Neural cell (in vitro differentiated cells): ENCODE data around the gene KNSTRN. TPM values are rescaled to one million over a fixed set of nuclear protein-coding genes. Genes with fewer than 3 reads are reported as not detected.

ENCODE experiments used
- H2AFZ ChIP-seq: fragments of 200-600, 300-800 bp; sonication (generic), shearing (Covaris generic); 2 replicates; pipeline ENCODE4 v1.6.0; 2014; ENCODE audit warnings: low read depth, mild to moderate bottlenecking, antibody characterized with exemption, low read length, moderate library complexity
- H3F3A ChIP-seq: fragments of 200-600 bp; shearing (Covaris generic); 2 replicates; pipeline ENCODE4 v1.6.1; 2016; ENCODE audit warnings: mild to moderate bottlenecking, moderate library complexity, mixed read lengths, antibody characterized with exemption, low read length; ENCODE audit not compliant: insufficient read depth, poor library complexity, severe bottlenecking
- H3K27ac ChIP-seq: fragments of 200-600, 300-800 bp; sonication (generic), shearing (Covaris generic); 2 replicates; pipeline ENCODE4 v1.5.1; 2014; ENCODE audit warnings: mild to moderate bottlenecking, low read length, moderate library complexity
- H3K27me3 ChIP-seq: fragments of 300-800, 200-600 bp; sonication (generic), shearing (Covaris generic); 2 replicates; pipeline ENCODE4 v1.6.0; 2014; ENCODE audit warnings: mild to moderate bottlenecking, low read depth, low read length, moderate library complexity; ENCODE audit not compliant: insufficient read depth
- H3K36me3 ChIP-seq: fragments of 300-800, 200-600 bp; sonication (generic), shearing (Covaris generic); 2 replicates; pipeline ENCODE4 v1.5.1; 2014; ENCODE audit warnings: mild to moderate bottlenecking, antibody characterized with exemption, low read length, moderate library complexity; ENCODE audit not compliant: insufficient read depth
- H3K4me2 ChIP-seq: fragments of 300-800, 200-600 bp; sonication (generic), shearing (Covaris generic); 2 replicates; pipeline ENCODE4 v1.6.0; 2014; ENCODE audit warnings: mild to moderate bottlenecking, low read length
- H3K4me3 ChIP-seq: fragments of 300-800, 200-600 bp; sonication (generic), shearing (Covaris generic); 2 replicates; pipeline ENCODE4 v1.5.1; 2014; ENCODE audit warnings: mild to moderate bottlenecking, low read length, moderate library complexity
- H3K79me2 ChIP-seq: fragments of 200-600 bp; shearing (Covaris generic); replicated peaks from 2 replicates; pipeline ENCODE4 v1.6.0; 2014; ENCODE audit warnings: mild to moderate bottlenecking, low read length, moderate library complexity; ENCODE audit not compliant: insufficient read depth
- H3K9ac ChIP-seq: fragments of 300-800, 200-600 bp; sonication (generic), shearing (Covaris generic); 2 replicates; pipeline ENCODE4 v1.6.1; 2016; ENCODE audit warnings: mild to moderate bottlenecking, low read length, mixed read lengths
- H3K9me2 ChIP-seq: fragments of 200-600 bp; shearing (Covaris generic); 2 replicates; pipeline ENCODE4 v1.6.1; 2016; ENCODE audit warnings: mild to moderate bottlenecking, low read length, mixed read lengths; ENCODE audit not compliant: insufficient read depth
- H3K9me3 ChIP-seq: fragments of 200-600, 300-800 bp; sonication (generic), shearing (Covaris generic); 2 replicates; pipeline ENCODE4 v1.6.1; 2016; ENCODE audit warnings: mild to moderate bottlenecking, mixed run types, low read length, moderate library complexity, mixed read lengths
- H4K20me1 ChIP-seq: fragments of 200-600 bp; shearing (Covaris generic); 2 replicates; pipeline ENCODE4 v1.6.1; 2016; ENCODE audit warnings: mild to moderate bottlenecking, mixed run types; ENCODE audit not compliant: insufficient read depth
- EP300 ChIP-seq: fragments of 450-650 bp; conservative IDR thresholded peaks from 2 replicates; pipeline ENCODE4 v1.6.1; 2014; ENCODE audit warnings: antibody characterized with exemption, mild to moderate bottlenecking, moderate library complexity; ENCODE audit not compliant: poor library complexity, severe bottlenecking
- EZH2 ChIP-seq: fragments of 200-600, 300-800 bp; shearing (Covaris generic), sonication (generic); IDR thresholded peaks from 2 replicates; pipeline ENCODE4 v1.6.1; 2014; ENCODE audit warnings: antibody characterized with exemption, low read length, borderline replicate concordance, mild to moderate bottlenecking; ENCODE audit not compliant: insufficient read depth, poor library complexity, severe bottlenecking
- MXI1 ChIP-seq: fragments of 450-650 bp; conservative IDR thresholded peaks from 2 replicates; pipeline ENCODE4 v1.6.1; 2014; ENCODE audit warnings: antibody characterized with exemption, mild to moderate bottlenecking; ENCODE audit not compliant: poor library complexity, severe bottlenecking
- POLR2AphosphoS5 ChIP-seq: IDR thresholded peaks from 2 replicates; pipeline ENCODE4 v1.6.1; 2012
- RAD21 ChIP-seq: fragments of 450-650 bp; conservative IDR thresholded peaks from 2 replicates; pipeline ENCODE4 v1.6.1; 2014; ENCODE audit warnings: antibody characterized with exemption, mild to moderate bottlenecking, moderate library complexity
- SMC3 ChIP-seq: fragments of 450-650 bp; conservative IDR thresholded peaks from 2 replicates; pipeline ENCODE4 v1.6.1; 2014; ENCODE audit warnings: antibody characterized with exemption, mild to moderate bottlenecking, moderate library complexity; ENCODE audit not compliant: poor library complexity
- TAF1 ChIP-seq: IDR thresholded peaks from 2 replicates; pipeline ENCODE4 v1.6.1; 2012; ENCODE audit warnings: low read depth
- polyA plus RNA-seq: library from polyadenylated mRNA; depleted of rRNA; stranded (reverse); fragments of >200 nt; gene quantifications from 2 replicates; pipeline ENCODE4 v1.2.3, GENCODE V29; 2014
- TF ChIP-seq, protein P1 (sequence below): IDR thresholded peaks from 2 replicates; pipeline ENCODE4 v1.6.1; 2012; ENCODE audit warnings: borderline replicate concordance
- TF ChIP-seq, protein P2 (sequence below): fragments of 450-650 bp; IDR thresholded peaks from 2 replicates; pipeline ENCODE4 v1.5.1; 2014; ENCODE audit warnings: antibody characterized with exemption, mild to moderate bottlenecking, moderate library complexity; ENCODE audit not compliant: poor library complexity, severe bottlenecking

The KNSTRN gene
- polyA plus RNA-seq, 1 donor from 2014 or later: 38.3 TPM

DNA sequence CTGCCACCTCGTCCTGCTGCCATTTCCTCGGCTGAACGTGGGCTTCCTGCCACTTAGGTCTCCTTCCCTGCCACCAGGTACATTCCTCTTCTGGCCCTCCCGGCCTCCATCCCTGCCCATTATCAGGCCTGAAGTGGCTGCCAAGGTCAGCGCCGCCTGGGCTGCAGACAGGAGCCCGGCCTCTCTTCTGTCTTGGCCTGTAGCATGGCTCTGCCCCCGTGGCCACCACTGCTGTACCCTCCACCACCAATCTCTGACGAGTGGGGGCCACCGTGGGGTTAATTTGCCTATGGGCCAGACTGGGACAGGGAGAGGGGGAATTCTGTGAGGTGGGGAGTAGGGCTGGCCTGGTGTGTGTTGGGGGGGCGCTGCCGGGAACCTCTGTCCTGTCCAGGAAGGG lies 56.2 kb downstream of the KNSTRN start:
- Histone ChIP-seq H2AFZ (no peak overlapping the region), H3K9me2 (no peaks in the 10 kb centered on the region), H3K79me2 (peaks cover 15% of the 10 kb centered on the region), H3K4me2 (no peak overlapping the region), H3K9ac (no peak overlapping the region), H3K27ac (no peak overlapping the region), H3K4me3 (no peak overlapping the region), H3K27me3 (peaks cover 60% of the 10 kb centered on the region), H4K20me1 (peaks cover 12% of the 10 kb centered on the region), H3K9me3 (no peaks in the 10 kb centered on the region), H3F3A (no peaks in the 10 kb centered on the region), H3K36me3 (no peaks in the 10 kb centered on the region)
- TF ChIP-seq, protein P1, sequence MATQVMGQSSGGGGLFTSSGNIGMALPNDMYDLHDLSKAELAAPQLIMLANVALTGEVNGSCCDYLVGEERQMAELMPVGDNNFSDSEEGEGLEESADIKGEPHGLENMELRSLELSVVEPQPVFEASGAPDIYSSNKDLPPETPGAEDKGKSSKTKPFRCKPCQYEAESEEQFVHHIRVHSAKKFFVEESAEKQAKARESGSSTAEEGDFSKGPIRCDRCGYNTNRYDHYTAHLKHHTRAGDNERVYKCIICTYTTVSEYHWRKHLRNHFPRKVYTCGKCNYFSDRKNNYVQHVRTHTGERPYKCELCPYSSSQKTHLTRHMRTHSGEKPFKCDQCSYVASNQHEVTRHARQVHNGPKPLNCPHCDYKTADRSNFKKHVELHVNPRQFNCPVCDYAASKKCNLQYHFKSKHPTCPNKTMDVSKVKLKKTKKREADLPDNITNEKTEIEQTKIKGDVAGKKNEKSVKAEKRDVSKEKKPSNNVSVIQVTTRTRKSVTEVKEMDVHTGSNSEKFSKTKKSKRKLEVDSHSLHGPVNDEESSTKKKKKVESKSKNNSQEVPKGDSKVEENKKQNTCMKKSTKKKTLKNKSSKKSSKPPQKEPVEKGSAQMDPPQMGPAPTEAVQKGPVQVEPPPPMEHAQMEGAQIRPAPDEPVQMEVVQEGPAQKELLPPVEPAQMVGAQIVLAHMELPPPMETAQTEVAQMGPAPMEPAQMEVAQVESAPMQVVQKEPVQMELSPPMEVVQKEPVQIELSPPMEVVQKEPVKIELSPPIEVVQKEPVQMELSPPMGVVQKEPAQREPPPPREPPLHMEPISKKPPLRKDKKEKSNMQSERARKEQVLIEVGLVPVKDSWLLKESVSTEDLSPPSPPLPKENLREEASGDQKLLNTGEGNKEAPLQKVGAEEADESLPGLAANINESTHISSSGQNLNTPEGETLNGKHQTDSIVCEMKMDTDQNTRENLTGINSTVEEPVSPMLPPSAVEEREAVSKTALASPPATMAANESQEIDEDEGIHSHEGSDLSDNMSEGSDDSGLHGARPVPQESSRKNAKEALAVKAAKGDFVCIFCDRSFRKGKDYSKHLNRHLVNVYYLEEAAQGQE: no peak
- no peak for TF ChIP-seq TAF1
- no peak for TF ChIP-seq MXI1
- no peak for TF ChIP-seq SMC3

DNA sequence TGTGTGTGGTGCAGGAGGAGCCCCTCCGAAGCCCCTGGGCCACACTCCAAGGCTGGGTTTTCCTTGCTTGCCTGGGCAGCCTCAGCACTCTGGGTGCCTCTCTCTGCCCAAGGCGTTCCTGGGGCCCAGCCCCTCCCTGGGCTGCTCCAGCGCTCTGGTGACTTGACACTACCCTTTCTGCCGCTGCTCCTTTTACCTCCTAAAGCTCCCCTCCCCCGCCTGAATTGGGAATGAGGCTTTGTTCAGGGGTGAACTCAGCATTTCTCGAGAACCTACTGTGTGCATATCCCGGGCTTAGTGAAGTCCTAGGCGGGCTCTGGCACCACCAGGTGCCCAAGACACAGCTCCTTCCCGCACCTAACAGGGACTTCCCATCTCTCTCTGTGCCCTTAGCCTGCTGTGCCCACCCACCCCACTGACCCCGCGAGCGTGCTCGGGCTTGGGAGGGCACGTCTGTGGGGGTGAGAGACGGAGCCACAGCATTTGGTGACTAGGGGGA lies 57.0 kb downstream of the KNSTRN start:
- Histone ChIP-seq H3K27ac (no peak overlapping the region), H3K27me3 (peaks cover 59% of the 10 kb centered on the region), H3K36me3 (no peaks in the 10 kb centered on the region), H3K4me3 (peak overlapping the region; percentile 73), H3K4me2 (peak overlapping the region; percentile 80), H3K9me2 (no peaks in the 10 kb centered on the region), H4K20me1 (peaks cover 14% of the 10 kb centered on the region), H2AFZ (no peak overlapping the region), H3F3A (no peaks in the 10 kb centered on the region), H3K9me3 (no peaks in the 10 kb centered on the region), H3K9ac (peak overlapping the region; percentile 75), H3K79me2 (peaks cover 22% of the 10 kb centered on the region)
- TF ChIP-seq SMC3: no peak
- no peak for TF ChIP-seq EP300
- TF ChIP-seq POLR2AphosphoS5: no peak
- no peak for TF ChIP-seq RAD21
- no peak for TF ChIP-seq TAF1
- no peak for TF ChIP-seq EZH2
- TF ChIP-seq, protein P1: no peak
- TF ChIP-seq, protein P2, sequence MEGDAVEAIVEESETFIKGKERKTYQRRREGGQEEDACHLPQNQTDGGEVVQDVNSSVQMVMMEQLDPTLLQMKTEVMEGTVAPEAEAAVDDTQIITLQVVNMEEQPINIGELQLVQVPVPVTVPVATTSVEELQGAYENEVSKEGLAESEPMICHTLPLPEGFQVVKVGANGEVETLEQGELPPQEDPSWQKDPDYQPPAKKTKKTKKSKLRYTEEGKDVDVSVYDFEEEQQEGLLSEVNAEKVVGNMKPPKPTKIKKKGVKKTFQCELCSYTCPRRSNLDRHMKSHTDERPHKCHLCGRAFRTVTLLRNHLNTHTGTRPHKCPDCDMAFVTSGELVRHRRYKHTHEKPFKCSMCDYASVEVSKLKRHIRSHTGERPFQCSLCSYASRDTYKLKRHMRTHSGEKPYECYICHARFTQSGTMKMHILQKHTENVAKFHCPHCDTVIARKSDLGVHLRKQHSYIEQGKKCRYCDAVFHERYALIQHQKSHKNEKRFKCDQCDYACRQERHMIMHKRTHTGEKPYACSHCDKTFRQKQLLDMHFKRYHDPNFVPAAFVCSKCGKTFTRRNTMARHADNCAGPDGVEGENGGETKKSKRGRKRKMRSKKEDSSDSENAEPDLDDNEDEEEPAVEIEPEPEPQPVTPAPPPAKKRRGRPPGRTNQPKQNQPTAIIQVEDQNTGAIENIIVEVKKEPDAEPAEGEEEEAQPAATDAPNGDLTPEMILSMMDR: no peak
- TF ChIP-seq MXI1: no peak
